Hepatocyte (in vitro differentiated cells): ENCODE measurements around the gene BORCS5.
"Not testable (repeated sequence)": the region's sequence is repeated elsewhere in the genome, so short reads cannot be mapped to it uniquely, and the experiment has no call there.

Experiments
- EZH2 ChIP-seq: fragments of 200-600 bp; sonication (generic); IDR thresholded peaks from 2 replicates; pipeline ENCODE4 v1.6.1; 2016; ENCODE audit warnings: antibody characterized with exemption, mild to moderate bottlenecking, borderline replicate concordance
- TF ChIP-seq, protein P1 (sequence below): fragments of 200-600 bp; sonication (generic); IDR thresholded peaks from 2 replicates; pipeline ENCODE4 v1.5.1; 2016; ENCODE audit warnings: antibody characterized with exemption, mild to moderate bottlenecking; ENCODE audit not compliant: poor library complexity

- TF ChIP-seq, protein P1, sequence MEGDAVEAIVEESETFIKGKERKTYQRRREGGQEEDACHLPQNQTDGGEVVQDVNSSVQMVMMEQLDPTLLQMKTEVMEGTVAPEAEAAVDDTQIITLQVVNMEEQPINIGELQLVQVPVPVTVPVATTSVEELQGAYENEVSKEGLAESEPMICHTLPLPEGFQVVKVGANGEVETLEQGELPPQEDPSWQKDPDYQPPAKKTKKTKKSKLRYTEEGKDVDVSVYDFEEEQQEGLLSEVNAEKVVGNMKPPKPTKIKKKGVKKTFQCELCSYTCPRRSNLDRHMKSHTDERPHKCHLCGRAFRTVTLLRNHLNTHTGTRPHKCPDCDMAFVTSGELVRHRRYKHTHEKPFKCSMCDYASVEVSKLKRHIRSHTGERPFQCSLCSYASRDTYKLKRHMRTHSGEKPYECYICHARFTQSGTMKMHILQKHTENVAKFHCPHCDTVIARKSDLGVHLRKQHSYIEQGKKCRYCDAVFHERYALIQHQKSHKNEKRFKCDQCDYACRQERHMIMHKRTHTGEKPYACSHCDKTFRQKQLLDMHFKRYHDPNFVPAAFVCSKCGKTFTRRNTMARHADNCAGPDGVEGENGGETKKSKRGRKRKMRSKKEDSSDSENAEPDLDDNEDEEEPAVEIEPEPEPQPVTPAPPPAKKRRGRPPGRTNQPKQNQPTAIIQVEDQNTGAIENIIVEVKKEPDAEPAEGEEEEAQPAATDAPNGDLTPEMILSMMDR = not testable (repeated sequence)
- TF ChIP-seq EZH2 = not testable (repeated sequence)
Observed at GRCh38 chr12:12471982-12472961, 115.4 kb downstream of the BORCS5 start.
